Activated T-helper 2 cell treated with anti-CD3 and anti-CD28 coated beads, Interferon-gamma antibody, Interleukin-2, Interleukin-4, amounts not matched to agents 10 μg/mL and 5 μg/mL and 100 μg/mL, durations not matched to agents 14 hours and 24 hours and 36 hours (primary cell): ENCODE data around the gene SLC9A1. TPM values are rescaled to one million over a fixed set of nuclear protein-coding genes. Genes with fewer than 3 reads are reported as not detected.
A peak's percentile ranks its signal among the peaks of the same experiment; 100 is the strongest.
"Not testable (repeated sequence)": the region's sequence is repeated elsewhere in the genome, so short reads cannot be mapped to it uniquely, and the experiment has no call there.

Experiments used
- DNase-seq: peaks from one replicate; pipeline ENCODE4 v3.0.0; 2021; ENCODE audit warnings: low spot score
- H3K27ac Mint-ChIP-seq: one replicate; pipeline ENCODE4 v1.8.0; 2021; ENCODE audit warnings: mixed read lengths
- H3K27me3 Mint-ChIP-seq: one replicate; pipeline ENCODE4 v1.8.0; 2021; ENCODE audit warnings: low read depth, mixed read lengths
- H3K36me3 Mint-ChIP-seq: one replicate; pipeline ENCODE4 v1.8.0; 2021; ENCODE audit warnings: low read depth, mixed read lengths
- H3K4me1 Mint-ChIP-seq: one replicate; pipeline ENCODE4 v1.8.0; 2021; ENCODE audit warnings: low read depth, mixed read lengths
- H3K4me3 Mint-ChIP-seq: one replicate; pipeline ENCODE4 v1.8.0; 2021; ENCODE audit warnings: low read depth, mild to moderate bottlenecking, moderate library complexity, mixed read lengths
- H3K9me3 Mint-ChIP-seq: one replicate; pipeline ENCODE4 v1.8.0; 2021; ENCODE audit warnings: mixed read lengths
- intact Hi-C: fragments of 100-400 bp; cut with micrococcal nuclease; formaldehyde crosslinking; loops from one replicate; pipeline ENCODE4 v1.15.1; 2023
- total RNA-seq: library from RNA; stranded (reverse); gene quantifications from 2 replicates; pipeline ENCODE4 v1.2.3, GENCODE V29; 2022

Gene SLC9A1
- 23.7 and 27.2 TPM in 2 replicates for total RNA-seq

DNA sequence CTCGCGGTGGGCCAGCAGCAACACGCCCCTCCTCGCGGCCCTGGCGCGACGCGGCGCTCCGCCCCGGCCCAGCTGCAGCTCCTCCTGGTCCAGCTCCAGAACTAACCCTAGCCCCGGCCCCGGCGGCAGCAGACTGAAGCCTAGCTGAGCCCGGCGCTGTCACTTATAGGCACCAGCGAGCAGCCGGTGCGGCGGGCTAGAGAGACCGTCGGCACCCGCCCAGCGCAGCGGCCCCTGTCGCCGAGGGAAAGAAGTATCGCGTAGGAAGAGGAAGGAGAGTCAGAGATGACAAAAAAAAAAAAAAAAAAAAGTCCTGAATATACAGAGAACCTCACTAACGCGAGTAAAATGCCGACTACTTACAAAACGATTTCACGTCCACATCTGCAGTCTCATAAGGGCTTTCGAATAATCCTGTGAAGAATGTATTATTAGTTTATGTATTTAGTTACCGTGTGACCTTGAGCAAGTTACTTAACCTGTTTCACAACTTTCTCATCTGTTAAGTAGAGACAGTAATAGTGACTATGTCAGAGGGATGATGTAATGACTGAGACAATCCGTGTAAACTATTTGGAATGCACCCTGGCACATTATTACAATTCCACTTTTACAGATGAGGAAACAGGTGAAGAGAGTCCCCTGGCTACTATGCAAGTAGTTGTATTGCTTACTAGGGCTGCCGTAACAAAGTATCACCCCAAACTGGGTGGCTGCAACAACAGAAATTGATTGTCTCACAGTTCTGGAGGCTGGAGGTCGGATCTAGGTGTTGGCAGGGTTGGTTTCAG, at the start of gene SLC9A1:
Gene SLC9A1, minus strand, starts transcription at position 135 of the 791 bp plus-strand sequence. CDS start 791 bp downstream, outside the sequence.
- H3K4me3 Mint-ChIP-seq, result peak within 1 kb of the TSS; percentile 95
- peaks cover 42% of the 10 kb centered on the region for H3K4me1 Mint-ChIP-seq
- no peaks in the 10 kb centered on the region for H3K27me3 Mint-ChIP-seq
- peak within 1 kb of the TSS; percentile 96 for H3K27ac Mint-ChIP-seq
- intact Hi-C loops, result loop anchor here (1.0 to 2.0 kb wide), 2 partner anchors 18 to 42 kb away; no protein-coding TSS in a partner anchor
- H3K9me3 Mint-ChIP-seq, result no peaks in the 10 kb centered on the region
- peak; percentile 91 for DNase-seq
- peaks cover 3% of the 10 kb centered on the region for H3K36me3 Mint-ChIP-seq

DNA sequence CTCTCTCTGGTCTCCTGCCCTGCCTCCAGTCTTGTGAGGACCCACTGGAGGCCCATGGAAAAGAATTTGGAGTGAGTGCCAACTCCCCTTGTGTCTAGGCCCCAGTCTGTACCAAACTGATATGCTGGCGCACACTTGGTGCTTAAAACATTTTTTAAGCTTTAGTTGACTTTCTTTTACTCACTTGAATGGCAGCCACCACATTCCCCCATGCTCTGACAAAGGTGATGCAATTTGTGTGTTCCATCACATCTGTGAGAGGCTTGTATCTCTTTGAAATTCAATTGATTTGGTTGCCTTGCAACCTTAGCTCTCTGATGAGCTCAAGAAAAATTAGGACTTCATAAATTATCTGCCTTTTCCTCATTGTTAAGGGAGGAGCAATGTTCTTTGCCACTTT, 49.0 kb upstream of the SLC9A1 start:
- intact Hi-C loops, result no loop called here
- Mint-ChIP-seq H3K36me3 (no peaks in the 10 kb centered on the region), H3K27me3 (peaks cover 3% of the 10 kb centered on the region), H3K9me3 (no peaks in the 10 kb centered on the region), H3K4me3 (no peak overlapping the region), H3K27ac (no peak overlapping the region), H3K4me1 (no peaks in the 10 kb centered on the region)
- no peak for DNase-seq

DNA sequence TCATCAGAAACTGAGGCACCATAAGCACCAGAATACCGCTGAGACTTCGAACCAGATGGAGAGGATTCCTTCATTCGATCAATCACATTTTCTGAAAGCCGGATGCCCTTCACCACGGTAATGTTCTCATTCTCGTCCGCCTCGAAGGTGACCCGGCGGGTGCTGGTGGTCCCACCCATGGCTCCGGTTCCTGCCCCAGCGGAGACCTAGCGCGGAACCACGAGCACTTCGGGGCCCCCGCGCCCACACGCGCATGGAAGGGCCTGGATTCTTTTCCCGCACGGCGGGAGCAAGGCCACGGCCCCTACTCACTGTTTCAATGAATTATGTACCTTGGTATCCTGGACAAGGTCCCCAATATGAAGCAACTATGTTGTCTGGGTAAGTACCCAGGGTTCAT, 46.4 kb upstream of the SLC9A1 start:
- peaks cover 3% of the 10 kb centered on the region for H3K27me3 Mint-ChIP-seq
- intact Hi-C loops, result no loop called here
- H3K27ac Mint-ChIP-seq, result no peak overlapping the region
- DNase-seq, result no peak
- no peaks in the 10 kb centered on the region for H3K36me3 Mint-ChIP-seq
- H3K4me3 Mint-ChIP-seq, result no peak overlapping the region
- H3K9me3 Mint-ChIP-seq, result no peaks in the 10 kb centered on the region
- peaks cover 2% of the 10 kb centered on the region for H3K4me1 Mint-ChIP-seq

DNA sequence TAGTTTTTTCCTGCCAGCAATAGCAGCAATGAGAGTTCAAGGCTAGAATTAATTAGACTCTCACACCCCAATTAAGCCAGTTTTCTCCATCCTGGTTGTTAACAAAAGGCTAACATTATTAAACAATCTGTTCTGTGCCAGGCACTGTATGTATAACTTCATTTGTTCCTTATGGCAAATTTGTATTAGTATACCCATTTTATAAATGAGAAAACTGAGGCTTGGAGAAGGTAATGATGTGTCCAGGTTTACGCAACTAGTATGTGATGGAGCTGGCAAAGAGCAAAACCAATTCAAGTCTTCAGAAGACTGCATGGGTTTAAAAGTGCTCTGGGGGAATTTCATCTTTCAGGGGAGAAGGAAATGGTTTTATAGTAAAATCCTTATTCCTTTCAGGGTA, 38.3 kb upstream of the SLC9A1 start:
- Mint-ChIP-seq H3K27me3 (peaks cover 8% of the 10 kb centered on the region), H3K4me3 (no peak overlapping the region), H3K36me3 (no peaks in the 10 kb centered on the region), H3K9me3 (no peaks in the 10 kb centered on the region), H3K4me1 (peaks cover 2% of the 10 kb centered on the region), H3K27ac (no peak overlapping the region)
- intact Hi-C loops, result no loop called here
- no peak for DNase-seq

DNA sequence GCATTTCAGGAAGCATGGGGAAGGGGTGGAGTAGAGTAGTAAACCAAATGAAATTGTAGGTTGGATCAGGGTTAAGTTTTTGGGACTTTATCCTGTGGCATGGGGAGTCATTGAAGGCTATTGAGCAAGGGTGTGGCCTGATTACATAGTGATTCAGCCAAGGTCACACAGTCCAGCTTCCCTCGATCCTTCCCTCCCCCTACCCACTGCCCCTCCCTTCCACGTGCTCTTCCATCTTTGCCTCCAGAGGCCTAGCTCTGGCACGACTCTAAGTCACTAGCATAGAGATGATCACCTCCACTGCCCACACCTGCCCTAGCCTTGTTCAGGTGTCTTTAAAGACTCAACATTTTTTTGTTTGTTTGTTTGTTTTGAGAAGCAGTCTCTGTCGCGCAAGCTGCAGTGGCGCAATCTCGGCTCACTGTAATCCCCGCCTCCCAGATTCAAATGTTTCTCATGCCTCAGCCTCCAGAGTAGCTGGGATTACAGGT, 37.2 kb upstream of the SLC9A1 start:
- Mint-ChIP-seq H3K9me3 (no peaks in the 10 kb centered on the region), H3K4me3 (no peak overlapping the region), H3K36me3 (no peaks in the 10 kb centered on the region), H3K27me3 (peaks cover 8% of the 10 kb centered on the region), H3K27ac (no peak overlapping the region), H3K4me1 (no peaks in the 10 kb centered on the region)
- intact Hi-C loops, result no loop called here
- no peak for DNase-seq

DNA sequence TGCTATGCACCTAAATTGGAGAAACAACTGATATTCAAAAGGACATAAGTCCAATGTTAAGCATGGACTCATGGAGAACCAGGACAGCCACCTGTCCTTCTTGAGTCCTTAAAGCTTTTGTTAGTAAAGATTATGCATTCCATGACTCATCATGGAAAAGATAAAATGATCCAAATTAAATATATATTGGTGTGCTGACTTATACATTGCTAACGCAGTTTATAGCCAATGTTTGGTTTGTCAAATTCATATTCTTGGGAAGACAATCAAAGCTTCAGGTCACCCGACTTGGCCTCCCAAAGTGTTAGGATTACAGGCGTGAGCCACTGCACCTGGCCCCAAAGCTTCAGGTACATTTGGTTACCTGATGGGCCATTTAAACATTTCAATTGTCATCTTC, 29.7 kb upstream of the SLC9A1 start:
- intact Hi-C loops, H3K27me3 Mint-ChIP-seq: not testable (repeated sequence)
- H3K9me3 Mint-ChIP-seq, result peaks cover 12% of the 10 kb centered on the region

DNA sequence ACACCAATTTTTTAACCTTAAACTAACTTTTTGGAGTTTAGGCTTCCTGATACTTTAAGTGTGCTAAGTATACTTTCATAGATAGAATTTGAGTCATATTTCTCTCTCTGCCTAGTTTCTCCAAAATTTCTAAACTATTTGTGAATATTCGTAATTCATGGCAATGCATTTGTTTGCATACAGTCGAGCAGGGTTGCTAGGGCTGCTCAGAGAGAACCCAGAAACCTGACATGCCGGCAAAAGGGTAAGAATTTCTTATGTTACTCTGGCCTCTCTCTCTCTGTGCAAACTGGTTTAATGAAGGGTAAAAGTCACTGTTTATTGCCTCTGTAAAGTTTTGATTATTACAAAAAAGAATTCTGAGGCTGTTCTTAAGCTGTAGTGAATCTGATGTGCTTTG, 25.1 kb upstream of the SLC9A1 start:
- Mint-ChIP-seq H3K27me3 (no peaks in the 10 kb centered on the region), H3K27ac (no peak overlapping the region), H3K9me3 (peaks cover 12% of the 10 kb centered on the region), H3K36me3 (peaks cover 3% of the 10 kb centered on the region), H3K4me1 (no peaks in the 10 kb centered on the region), H3K4me3 (no peak overlapping the region)
- intact Hi-C loops, result no loop called here
- DNase-seq, result no peak

More for the DNA sequence above, 29.7 kb upstream of the SLC9A1 start:
- DNase-seq, H3K4me3 Mint-ChIP-seq, H3K27ac Mint-ChIP-seq, H3K4me1 Mint-ChIP-seq, H3K36me3 Mint-ChIP-seq: not testable (repeated sequence)

DNA sequence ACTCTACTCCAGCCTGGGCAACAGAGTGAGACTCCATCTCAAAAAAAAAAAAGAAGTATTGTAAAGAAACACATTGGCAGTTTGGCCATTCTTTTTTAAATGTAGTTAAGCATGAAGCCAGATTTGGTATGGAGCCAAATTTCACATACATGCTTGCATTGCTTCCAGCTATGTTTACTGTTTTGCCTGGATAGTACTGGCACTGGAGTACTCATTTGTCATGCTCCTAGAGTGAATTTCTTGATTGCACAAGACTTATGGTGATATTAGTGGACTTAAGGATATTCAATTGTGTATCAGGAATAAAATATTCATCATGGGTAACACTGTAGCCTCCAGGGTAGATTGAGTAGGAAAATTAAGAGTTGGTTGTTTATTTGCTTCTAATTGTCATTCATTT, 24.5 kb upstream of the SLC9A1 start:
- peaks cover 3% of the 10 kb centered on the region for H3K36me3 Mint-ChIP-seq
- no peak for DNase-seq
- H3K27ac Mint-ChIP-seq, result no peak overlapping the region
- no peak overlapping the region for H3K4me3 Mint-ChIP-seq
- peaks cover 12% of the 10 kb centered on the region for H3K9me3 Mint-ChIP-seq
- H3K27me3 Mint-ChIP-seq, result no peaks in the 10 kb centered on the region
- intact Hi-C loops, result no loop called here
- no peaks in the 10 kb centered on the region for H3K4me1 Mint-ChIP-seq

DNA sequence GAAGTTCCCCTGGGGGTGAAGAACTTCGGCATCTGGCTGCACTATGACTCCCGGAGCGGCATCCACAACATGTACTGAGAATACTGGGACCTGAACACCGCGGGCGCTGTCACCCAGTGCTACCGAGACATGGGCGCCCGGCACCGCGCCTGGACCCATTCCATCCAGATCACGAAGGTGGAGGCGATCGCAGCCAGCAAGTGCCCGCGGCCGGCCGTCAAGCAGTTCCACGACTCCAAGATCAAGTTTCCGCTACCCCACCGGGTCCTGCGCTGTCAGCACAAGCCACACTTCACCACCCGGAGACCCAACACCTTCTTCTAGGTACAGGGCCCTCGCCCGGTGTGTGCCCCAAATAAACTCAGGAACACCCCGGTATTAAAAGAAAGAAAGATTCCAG, 22.0 kb upstream of the SLC9A1 start:
- DNase-seq, result no peak
- Mint-ChIP-seq H3K4me3 (no peak overlapping the region), H3K36me3 (no peaks in the 10 kb centered on the region), H3K9me3 (peaks cover 7% of the 10 kb centered on the region), H3K27me3 (no peaks in the 10 kb centered on the region), H3K27ac (no peak overlapping the region), H3K4me1 (no peaks in the 10 kb centered on the region)
- intact Hi-C loops, result no loop called here

DNA sequence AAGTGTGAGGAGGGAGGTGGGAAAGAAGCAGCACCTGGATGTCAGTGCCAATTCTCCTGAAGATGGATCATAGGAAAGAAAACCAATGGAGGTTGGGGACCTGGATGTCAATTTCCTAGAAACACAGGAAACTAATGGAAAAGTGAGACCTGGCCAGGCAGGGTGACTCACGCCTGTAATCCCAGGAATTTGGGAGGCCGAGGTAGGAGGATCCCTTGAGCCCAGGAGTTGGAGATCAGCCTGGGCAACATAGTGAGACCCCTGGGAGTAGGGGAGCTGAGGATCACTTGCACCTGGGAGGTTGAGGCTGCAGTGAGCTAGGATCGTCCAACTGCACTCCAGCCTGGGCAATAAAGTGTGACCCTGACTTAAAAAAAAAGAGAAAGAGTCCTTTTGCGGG, 21.4 kb upstream of the SLC9A1 start:
- Mint-ChIP-seq H3K27me3 (no peaks in the 10 kb centered on the region), H3K4me3 (no peak overlapping the region), H3K9me3 (peaks cover 7% of the 10 kb centered on the region), H3K36me3 (no peaks in the 10 kb centered on the region), H3K27ac (no peak overlapping the region), H3K4me1 (no peaks in the 10 kb centered on the region)
- intact Hi-C loops, result no loop called here
- no peak for DNase-seq

DNA sequence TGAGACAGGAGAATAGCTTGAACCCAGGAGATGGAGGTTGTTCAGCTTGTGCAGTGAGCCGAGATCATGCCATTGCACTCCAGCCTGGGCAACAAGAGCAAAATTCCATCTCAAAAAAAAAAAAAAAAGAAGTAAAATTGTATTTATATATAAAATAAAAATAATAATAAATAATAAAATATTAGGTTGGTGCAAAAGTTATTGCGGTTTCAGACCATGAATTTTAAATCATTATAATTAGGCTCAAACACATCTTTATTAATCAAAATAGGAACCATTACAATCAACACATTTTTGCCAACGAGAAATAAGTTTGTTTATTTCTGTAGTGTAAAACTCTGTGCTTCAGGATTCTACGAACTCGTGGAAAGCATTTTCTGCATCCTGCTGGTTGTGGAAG, 18.1 kb upstream of the SLC9A1 start:
- H3K27me3 Mint-ChIP-seq, DNase-seq, H3K4me1 Mint-ChIP-seq, H3K27ac Mint-ChIP-seq, intact Hi-C loops, H3K4me3 Mint-ChIP-seq, H3K9me3 Mint-ChIP-seq, H3K36me3 Mint-ChIP-seq: not testable (repeated sequence)

DNA sequence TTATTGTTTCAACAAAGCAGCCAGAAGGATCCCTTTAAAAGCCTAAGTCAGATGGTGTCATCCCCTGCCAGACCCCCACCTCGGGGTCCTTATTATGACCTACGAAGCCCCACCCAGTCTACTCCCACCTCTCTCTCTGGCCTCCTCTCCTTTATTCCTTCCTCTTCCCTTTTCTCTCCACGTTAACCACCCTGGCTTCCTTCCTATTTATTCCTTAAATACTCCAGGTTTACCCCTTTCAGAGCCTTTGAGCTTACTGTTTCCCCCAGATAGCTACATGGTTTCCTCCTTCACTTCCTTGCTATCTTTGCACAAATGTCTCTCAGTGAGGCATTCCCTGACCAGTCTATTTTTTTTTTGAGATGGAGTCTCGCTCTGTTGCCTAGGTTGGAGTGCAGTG, 12.0 kb upstream of the SLC9A1 start:
- Mint-ChIP-seq H3K36me3 (no peaks in the 10 kb centered on the region), H3K27ac (no peak overlapping the region), H3K4me3 (no peak overlapping the region), H3K27me3 (no peaks in the 10 kb centered on the region), H3K9me3 (no peaks in the 10 kb centered on the region), H3K4me1 (peaks cover 3% of the 10 kb centered on the region)
- intact Hi-C loops, result no loop called here
- DNase-seq, result no peak

DNA sequence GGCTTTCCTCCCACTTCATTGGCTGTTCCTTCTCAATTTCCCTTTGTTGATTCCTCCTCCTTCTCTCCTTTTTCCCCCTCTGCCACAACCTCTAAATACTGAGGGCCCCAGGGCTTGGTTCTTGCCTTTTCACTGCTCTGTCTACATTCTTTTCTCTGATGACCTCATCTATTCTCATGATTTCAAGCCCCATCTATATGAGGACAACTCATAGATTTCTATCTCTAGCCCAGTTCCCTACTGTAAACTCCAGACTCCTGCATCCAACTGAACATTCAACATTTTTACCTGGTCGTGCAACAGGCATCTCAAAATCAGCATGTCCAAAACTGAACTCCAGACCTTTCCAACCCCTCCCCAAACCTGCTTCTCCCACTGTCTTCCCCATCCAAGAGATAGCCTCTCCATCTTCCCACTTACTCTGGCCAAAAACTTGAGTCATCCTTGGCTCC, 11.5 kb upstream of the SLC9A1 start:
- DNase-seq, result no peak
- Mint-ChIP-seq H3K27me3 (no peaks in the 10 kb centered on the region), H3K9me3 (no peaks in the 10 kb centered on the region), H3K27ac (no peak overlapping the region), H3K36me3 (no peaks in the 10 kb centered on the region), H3K4me3 (no peak overlapping the region), H3K4me1 (peaks cover 5% of the 10 kb centered on the region)
- intact Hi-C loops, result no loop called here
